Tibial nerve (tissue), 4 donors: ENCODE results near the gene MPG. TPM values are rescaled to one million over a fixed set of nuclear protein-coding genes. Genes with fewer than 3 reads are reported as not detected.
"Not testable (repeated sequence)": the region's sequence is repeated elsewhere in the genome, so short reads cannot be mapped to it uniquely, and the experiment has no call there.

Experiments
- DNase-seq, 2 donors: peaks; one replicate each; pipeline ENCODE4 v3.0.0-alpha.2; 2019; ENCODE audit warnings: low spot score in 2 of 2
- H3K27ac ChIP-seq, 4 donors: fragments of 200-600 bp; sonication (generic) in 3 of 4; one replicate each; pipeline ENCODE4 v1.5.1; 2017 to 2019; ENCODE audit warnings: mild to moderate bottlenecking in 1 of 4
- H3K27me3 ChIP-seq, 2 donors: fragments of 200-600 bp; sonication (generic) in 1 of 2; one replicate each; pipeline versions ENCODE4 v1.5.1 to v1.6.0; 2017 to 2019
- H3K36me3 ChIP-seq, 3 donors: fragments of 200-600 bp; sonication (generic); one replicate each; pipeline ENCODE4 v1.5.1; 2018 to 2019
- H3K4me1 ChIP-seq, 4 donors: fragments of 200-600 bp; sonication (generic) in 3 of 4; one replicate each; pipeline ENCODE4 v1.5.1; 2017 to 2019
- H3K4me3 ChIP-seq, 4 donors: fragments of 200-600 bp; sonication (generic) in 3 of 4; one replicate each; pipeline ENCODE4 v1.5.1; 2017 to 2019; ENCODE audit warnings: mild to moderate bottlenecking in 1 of 4, moderate library complexity in 1 of 4
- H3K9me3 ChIP-seq, 4 donors: fragments of 200-600 bp; sonication (generic) in 3 of 4; one replicate each; pipeline ENCODE4 v1.5.1; 2017 to 2019
- CTCF ChIP-seq, 5 experiments: fragments of 200-600 bp in 3 of 5; fragments of 450-650 bp in 2 of 5; sonication (generic) in 3 of 5; IDR thresholded peaks; one replicate each; pipeline ENCODE4 v1.5.1; 2016 to 2019; ENCODE audit warnings: antibody characterized with exemption in 5 of 5, mild to moderate bottlenecking in 3 of 5, moderate library complexity in 2 of 5
- EP300 ChIP-seq, 2 donors: sonication (generic); formaldehyde crosslinking; IDR thresholded peaks; one replicate each; pipeline ENCODE4 v1.6.1; 2017; ENCODE audit warnings: antibody characterized with exemption in 2 of 2, mild to moderate bottlenecking in 1 of 2
- POLR2A ChIP-seq, 2 donors: fragments of 450-650 bp; IDR thresholded peaks; one replicate each; pipeline ENCODE4 v1.6.1; 2017; ENCODE audit warnings: antibody characterized with exemption in 2 of 2, mild to moderate bottlenecking in 2 of 2, moderate library complexity in 2 of 2
- WGBS, 2 donors: methylation state at CpG; one replicate each; pipeline ENCODE4 v1.1.5; 2018; 5-methylcytosine and 5-hydroxymethylcytosine counted together
- total RNA-seq, 4 donors: library from RNA; depleted of rRNA; stranded (reverse); fragments of >200 nt; gene quantifications; one replicate each; pipeline ENCODE4 v1.1.0, GENCODE V29; 2016

Gene MPG
- total RNA-seq, 4 donors from 2014 or later: 74.3 to 190 (median 115) TPM

- H3K36me3 ChIP-seq: peaks cover 0 to 37% (median 3%) of the 10 kb centered on the region in 3 donors
- H3K4me3 ChIP-seq: no peak overlapping the region
- WGBS, 2 donors: 69 to 75% methylated on average over 5 of the region's 5 CpGs
- H3K9me3 ChIP-seq: no peaks in the 10 kb centered on the region
- no peak overlapping the region for H3K27ac ChIP-seq
- DNase-seq: no peak
- TF ChIP-seq EP300 (IDR thresholded peaks at IDR 0.05): no peak
- no peak for TF ChIP-seq CTCF (IDR thresholded peaks at IDR 0.05)
- no peak for TF ChIP-seq POLR2A (IDR thresholded peaks at IDR 0.05)
- H3K27me3 ChIP-seq: no peaks in the 10 kb centered on the region
- peaks cover 0 to 3% (median 0%) of the 10 kb centered on the region in 4 donors for H3K4me1 ChIP-seq
Observed at GRCh38 chr16:43294-43693, 34.7 kb upstream of the MPG start.

GRCh38 chr16:44655-45054 is 33.4 kb upstream of the MPG start:
- no peak for TF ChIP-seq EP300 (IDR thresholded peaks at IDR 0.05)
- TF ChIP-seq CTCF (IDR thresholded peaks at IDR 0.05): no peak
- no peak for TF ChIP-seq POLR2A (IDR thresholded peaks at IDR 0.05)
- no peaks in the 10 kb centered on the region for H3K9me3 ChIP-seq
- peaks cover 0 to 50% (median 3%) of the 10 kb centered on the region in 3 donors for H3K36me3 ChIP-seq
- H3K27ac ChIP-seq: no peak overlapping the region
- peaks cover 0 to 3% (median 0%) of the 10 kb centered on the region in 4 donors for H3K4me1 ChIP-seq
- no peak overlapping the region for H3K4me3 ChIP-seq
- 95 to 97% methylated on average over 8 of the region's 8 CpGs for WGBS, 2 donors
- no peaks in the 10 kb centered on the region for H3K27me3 ChIP-seq
- no peak for DNase-seq

- Histone ChIP-seq H3K9me3 (no peaks in the 10 kb centered on the region), H3K27ac (no peak overlapping the region), H3K4me3 (no peak overlapping the region), H3K4me1 (peaks cover 0 to 3% (median 0%) of the 10 kb centered on the region in 4 donors), H3K36me3 (peaks cover 0 to 55% (median 3%) of the 10 kb centered on the region in 3 donors), H3K27me3 (no peaks in the 10 kb centered on the region)
- no peak for TF ChIP-seq EP300 (IDR thresholded peaks at IDR 0.05)
- DNase-seq: no peak
- 86 to 91% methylated on average over 5 of the region's 5 CpGs for WGBS, 2 donors
Observed at GRCh38 chr16:45454-45853, 32.6 kb upstream of the MPG start.

GRCh38 chr16:46510-46909 is 31.5 kb upstream of the MPG start:
- H3K36me3 ChIP-seq: peaks cover 0 to 55% (median 3%) of the 10 kb centered on the region in 3 donors
- DNase-seq, H3K9me3 ChIP-seq, H3K27me3 ChIP-seq, H3K27ac ChIP-seq, H3K4me1 ChIP-seq, H3K4me3 ChIP-seq: not testable (repeated sequence)
- WGBS, 2 donors: 90 to 96% methylated on average over 7 of the region's 7 CpGs

GRCh38 chr16:47234-47633 is 30.8 kb upstream of the MPG start:
- Histone ChIP-seq H3K36me3 (peaks cover 0 to 55% (median 3%) of the 10 kb centered on the region in 3 donors), H3K4me3 (no peak overlapping the region), H3K9me3 (no peaks in the 10 kb centered on the region), H3K4me1 (peaks cover 0 to 11% (median 5%) of the 10 kb centered on the region in 4 donors), H3K27me3 (no peaks in the 10 kb centered on the region), H3K27ac (no peak overlapping the region)
- TF ChIP-seq CTCF (IDR thresholded peaks at IDR 0.05): no peak
- TF ChIP-seq EP300 (IDR thresholded peaks at IDR 0.05): no peak
- TF ChIP-seq POLR2A (IDR thresholded peaks at IDR 0.05): no peak
- DNase-seq: no peak
- 90 to 94% methylated on average over 6 to 7 of the region's 7 CpGs for WGBS, 2 donors

- Histone ChIP-seq H3K36me3 (peaks cover 0 to 45% (median under 1%) of the 10 kb centered on the region in 3 donors), H3K4me1 (peaks cover 0 to 27% (median 9%) of the 10 kb centered on the region in 4 donors), H3K27me3 (no peaks in the 10 kb centered on the region), H3K9me3 (no peaks in the 10 kb centered on the region), H3K27ac (no peak overlapping the region), H3K4me3 (no peak overlapping the region)
- WGBS, 2 donors: 88 to 89% methylated on average over 15 of the region's 15 CpGs
- TF ChIP-seq POLR2A (IDR thresholded peaks at IDR 0.05) (no peak), EP300 (IDR thresholded peaks at IDR 0.05) (no peak), CTCF (IDR thresholded peaks at IDR 0.05) (no peak)
- no peak for DNase-seq
Observed at GRCh38 chr16:50769-51591, 27.0 kb upstream of the MPG start.
